ENCODE results near the gene HLA-DPB1. TPM values are rescaled to one million over a fixed set of nuclear protein-coding genes. Genes with fewer than 3 reads are reported as not detected.
"Not testable (repeated sequence)": the region's sequence is repeated elsewhere in the genome, so short reads cannot be mapped to it uniquely, and the experiment has no call there.

Gene HLA-DPB1
- total RNA-seq, 4 donors from 2014 or later: 38.6 to 95.8 (median 61.7) TPM

GRCh38 chr6:33093855-33094254 is 18.1 kb downstream of the HLA-DPB1 start:
- Histone ChIP-seq H3K4me1 (no peaks in the 10 kb centered on the region), H3K36me3 (no peaks in the 10 kb centered on the region), H3K27me3 (peaks cover 0 to 13% (median 0%) of the 10 kb centered on the region in 4 donors), H3K9me3 (peaks cover 0 to 6% (median 0%) of the 10 kb centered on the region in 4 donors), H3K4me3 (no peak overlapping the region), H3K27ac (replicated peaks in 1 of 4) (no peak overlapping the region)
- peak; percentile 8 for DNase-seq (ENCODE audit: extremely low spot score)
- WGBS: 61% methylated on average over 3 of the region's 3 CpGs
- TF ChIP-seq POLR2A (IDR thresholded peaks at IDR 0.05; ENCODE audit: low read depth) (no peak), EP300 (IDR thresholded peaks at IDR 0.05) (no peak), POLR2AphosphoS5 (IDR thresholded peaks at IDR 0.05) (no peak), CTCF (IDR thresholded peaks at IDR 0.05) (no peak)
- intact Hi-C loops (cut with DNase I): no loop called here

- Histone ChIP-seq H3K9me3 (peaks cover 0 to 8% (median 2%) of the 10 kb centered on the region in 4 donors), H3K4me1 (no peaks in the 10 kb centered on the region), H3K27ac (replicated peaks in 1 of 4) (no peak overlapping the region), H3K36me3 (no peaks in the 10 kb centered on the region), H3K4me3 (no peak overlapping the region), H3K27me3 (peaks cover 0 to 13% (median 0%) of the 10 kb centered on the region in 4 donors)
- intact Hi-C loops (cut with DNase I): no loop called here
- WGBS: 86% methylated on average over 1 of the region's 1 CpG
- DNase-seq (ENCODE audit: extremely low spot score): no peak
- TF ChIP-seq POLR2AphosphoS5 (IDR thresholded peaks at IDR 0.05) (no peak), POLR2A (IDR thresholded peaks at IDR 0.05; ENCODE audit: low read depth) (no peak), EP300 (IDR thresholded peaks at IDR 0.05) (no peak), CTCF (IDR thresholded peaks at IDR 0.05) (no peak)
Measured at GRCh38 chr6:33095681-33096080, 19.9 kb downstream of the HLA-DPB1 start.

- peak; percentile 37 for DNase-seq (ENCODE audit: extremely low spot score)
- intact Hi-C loops (cut with DNase I); H3K4me1 ChIP-seq; H3K27ac ChIP-seq (replicated peaks in 1 of 4); H3K36me3 ChIP-seq; H3K4me3 ChIP-seq: not testable (repeated sequence)
- Histone ChIP-seq H3K9me3 (peaks cover 0 to 16% (median 11%) of the 10 kb centered on the region in 4 donors), H3K27me3 (peaks cover 0 to 21% (median 0%) of the 10 kb centered on the region in 4 donors)
- 54% methylated on average over 5 of the region's 5 CpGs for WGBS
Measured at GRCh38 chr6:33101121-33101737, 25.4 kb downstream of the HLA-DPB1 start.

DNA sequence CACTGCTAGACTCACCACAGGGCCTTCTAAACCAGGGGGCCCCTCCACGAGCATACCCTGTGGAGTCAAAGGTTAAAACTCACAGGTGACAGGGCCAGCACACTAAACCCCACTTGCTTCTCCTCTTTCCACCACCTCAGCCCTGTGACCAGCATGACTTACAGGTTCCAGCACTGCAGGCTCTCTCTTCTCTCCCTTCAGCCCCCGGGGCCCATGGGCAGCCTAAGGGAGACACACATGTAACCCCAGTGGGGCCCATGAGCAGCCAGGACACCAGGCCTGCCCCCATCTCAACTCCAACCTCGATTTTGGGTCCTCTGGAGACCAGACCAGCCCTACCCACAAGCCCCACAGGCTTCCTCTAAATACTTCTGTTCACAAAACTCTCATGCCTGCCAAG is 28.0 kb downstream of the HLA-DPB1 start:
- peaks cover 0 to 16% (median 8%) of the 10 kb centered on the region in 4 donors for H3K9me3 ChIP-seq
- no peaks in the 10 kb centered on the region for H3K36me3 ChIP-seq
- peak; percentile 74 for DNase-seq (ENCODE audit: extremely low spot score)
- intact Hi-C loops (cut with DNase I): no loop called here
- H3K27me3 ChIP-seq: peaks cover 0 to 30% (median 0%) of the 10 kb centered on the region in 4 donors
- no peak overlapping the region for H3K4me3 ChIP-seq
- no peak overlapping the region for H3K27ac ChIP-seq (replicated peaks in 1 of 4)
- TF ChIP-seq POLR2AphosphoS5 (IDR thresholded peaks at IDR 0.05) (no peak), POLR2A (IDR thresholded peaks at IDR 0.05; ENCODE audit: low read depth) (no peak), EP300 (IDR thresholded peaks at IDR 0.05) (no peak), CTCF (IDR thresholded peaks at IDR 0.05) (no peak)
- no peaks in the 10 kb centered on the region for H3K4me1 ChIP-seq
- WGBS: 42% methylated on average over 1 of the region's 3 CpGs

GRCh38 chr6:33104887-33105286 is 29.1 kb downstream of the HLA-DPB1 start:
- 92% methylated on average over 1 of the region's 1 CpG for WGBS
- TF ChIP-seq POLR2AphosphoS5 (IDR thresholded peaks at IDR 0.05): no peak
- no peak for TF ChIP-seq EP300 (IDR thresholded peaks at IDR 0.05)
- no peak for TF ChIP-seq POLR2A (IDR thresholded peaks at IDR 0.05; ENCODE audit: low read depth)
- intact Hi-C loops (cut with DNase I): no loop called here

More at GRCh38 chr6:33104887-33105286, 29.1 kb downstream of the HLA-DPB1 start:
- no peak overlapping the region for H3K4me3 ChIP-seq
- H3K36me3 ChIP-seq: no peaks in the 10 kb centered on the region
- peaks cover 0 to 16% (median 8%) of the 10 kb centered on the region in 4 donors for H3K9me3 ChIP-seq
- H3K27ac ChIP-seq (replicated peaks in 1 of 4): no peak overlapping the region
- no peaks in the 10 kb centered on the region for H3K4me1 ChIP-seq
- H3K27me3 ChIP-seq: peaks cover 0 to 33% (median 0%) of the 10 kb centered on the region in 4 donors
- peak; percentile 60 for DNase-seq (ENCODE audit: extremely low spot score)

Data from esophagus muscularis mucosa (tissue), 4 donors.